Pancreas (tissue), 10 donors: ENCODE measurements around the gene PRSS53. TPM values are rescaled to one million over a fixed set of nuclear protein-coding genes. Genes with fewer than 3 reads are reported as not detected.

Source experiments
- ATAC-seq, 4 donors: fragments of 200-7000 bp; cut with Tn5 transposase; one replicate each; pipeline versions ENCODE4 v1.8.0 to v1.9.1; 2020; ENCODE audit warnings: mild to moderate bottlenecking in 4 of 4, moderate library complexity in 4 of 4
- DNase-seq, 6 donors: peaks; one replicate each; pipeline ENCODE4 v3.0.0-alpha.2; 2020
- FAIRE-seq: peaks from 2 replicates; lab custom pipeline; 2012; peaks lifted over from hg19 to GRCh38; lab: Jason Lieb, UNC
- H3K27ac ChIP-seq, 4 donors: fragments of 200-600 bp; sonication (generic); 1 replicate in 3 of 4; 2 replicates in 1 of 4; pipeline versions ENCODE4 v1.5.0 to v1.8.0; 2020
- H3K27me3 ChIP-seq, 4 donors: fragments of 200-600 bp; one replicate each; pipeline ENCODE4 v1.8.0; 2021
- H3K36me3 ChIP-seq, 3 donors: fragments of 200-600 bp; sonication (generic) in 1 of 3; one replicate each; pipeline versions ENCODE4 v1.5.0 to v1.8.0; 2020 to 2021
- H3K4me1 ChIP-seq, 3 donors: fragments of 200-600 bp; one replicate each; pipeline ENCODE4 v1.8.0; 2021
- H3K4me3 ChIP-seq, 4 donors: fragments of 200-600 bp; sonication (generic) in 2 of 4; one replicate each; pipeline versions ENCODE4 v1.5.0 to v1.8.0; 2020 to 2021
- H3K9me3 ChIP-seq, 4 donors: fragments of 200-600 bp; one replicate each; pipeline ENCODE4 v1.8.0; 2021
- WGBS, 2 donors: extraction: QIAGEN DNeasy Blood & Tissue Kit; methylation state at CpG; one replicate each; pipeline ENCODE4 v1.1.7; 2013; 5-methylcytosine and 5-hydroxymethylcytosine counted together
- intact Hi-C, 3 donors: fragments of 100-400 bp; cut with DNase I; formaldehyde crosslinking; loops; one replicate each; pipeline versions ENCODE4 v1.11.1 to v1.14.2; 2022
- polyA plus RNA-seq, 2 donors: library from polyadenylated mRNA; stranded (reverse); fragments of 200-250 nt; gene quantifications; one replicate each; pipeline ENCODE4 v1.2.3, GENCODE V29; 2013
- total RNA-seq, 6 donors: library from RNA; stranded (reverse); fragmentation: NEBNext Ultra II Directional in 4 of 6; extraction: Animal tissue kit (Norgen Biotek cat#: 25700) in 4 of 6; gene quantifications; one replicate each; pipeline versions ENCODE4 v1.2.1 to v1.2.4, GENCODE V29; 2021 to 2023
- TF ChIP-seq, protein P1 (sequence below), 4 donors: fragments of 200-600 bp; sonication (generic) in 3 of 4; IDR thresholded peaks; one replicate each; pipeline versions ENCODE4 v1.5.0 to v1.8.0; 2021; ENCODE audit warnings: antibody characterized with exemption in 4 of 4
- donor health status: healthy with polysubstance abuse.
- donor health status: DM: no; HTN: no; CAD: no; lungs with moderate emphysema.
- donor health status: DM: no; HTN: no; CAD: no.
- donor health status: control.
- donor health status: control.
- donor health status: Bipolar disorder and iron deficiency.
- donor health status: DM: yes; HTN: yes; CAD: no.
- donor health status: DM: no; HTN: no; CAD: no.
- donor health status: DM: no; HTN: no; CAD: no.
- donor health status: DM: yes; HTN: yes; CAD: no.

Gene PRSS53
- total and polyA plus RNA-seq, 8 donors = 0.52 to 8.2 (median 1.3) TPM

DNA sequence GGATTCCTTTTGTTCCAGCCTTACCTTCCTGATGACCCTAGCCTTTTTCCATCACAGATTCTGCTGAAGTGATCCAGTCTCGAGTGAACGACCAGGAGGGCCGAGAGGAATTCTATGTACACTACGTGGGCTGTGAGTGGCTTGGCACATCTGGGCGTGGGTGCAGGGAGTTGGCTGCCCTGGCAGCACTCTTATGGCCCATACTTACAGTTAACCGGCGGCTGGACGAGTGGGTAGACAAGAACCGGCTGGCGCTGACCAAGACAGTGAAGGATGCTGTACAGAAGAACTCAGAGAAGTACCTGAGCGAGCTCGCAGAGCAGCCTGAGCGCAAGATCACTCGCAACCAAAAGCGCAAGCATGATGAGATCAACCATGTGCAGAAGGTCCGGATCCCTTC, 31.4 kb upstream of the PRSS53 start:
- TF ChIP-seq, protein P1, sequence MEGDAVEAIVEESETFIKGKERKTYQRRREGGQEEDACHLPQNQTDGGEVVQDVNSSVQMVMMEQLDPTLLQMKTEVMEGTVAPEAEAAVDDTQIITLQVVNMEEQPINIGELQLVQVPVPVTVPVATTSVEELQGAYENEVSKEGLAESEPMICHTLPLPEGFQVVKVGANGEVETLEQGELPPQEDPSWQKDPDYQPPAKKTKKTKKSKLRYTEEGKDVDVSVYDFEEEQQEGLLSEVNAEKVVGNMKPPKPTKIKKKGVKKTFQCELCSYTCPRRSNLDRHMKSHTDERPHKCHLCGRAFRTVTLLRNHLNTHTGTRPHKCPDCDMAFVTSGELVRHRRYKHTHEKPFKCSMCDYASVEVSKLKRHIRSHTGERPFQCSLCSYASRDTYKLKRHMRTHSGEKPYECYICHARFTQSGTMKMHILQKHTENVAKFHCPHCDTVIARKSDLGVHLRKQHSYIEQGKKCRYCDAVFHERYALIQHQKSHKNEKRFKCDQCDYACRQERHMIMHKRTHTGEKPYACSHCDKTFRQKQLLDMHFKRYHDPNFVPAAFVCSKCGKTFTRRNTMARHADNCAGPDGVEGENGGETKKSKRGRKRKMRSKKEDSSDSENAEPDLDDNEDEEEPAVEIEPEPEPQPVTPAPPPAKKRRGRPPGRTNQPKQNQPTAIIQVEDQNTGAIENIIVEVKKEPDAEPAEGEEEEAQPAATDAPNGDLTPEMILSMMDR (IDR thresholded peaks at IDR 0.05) = no peak
- H3K4me3 ChIP-seq = no peak overlapping the region
- DNase-seq (peak in 3 of 6 donors; percentile 18 to 65 (median 24)), ATAC-seq (no peak), FAIRE-seq (no peak)
- H3K27me3 ChIP-seq = no peaks in the 10 kb centered on the region
- H3K36me3 ChIP-seq = peaks cover 0 to 26% (median 11%) of the 10 kb centered on the region in 3 donors
- H3K9me3 ChIP-seq = no peaks in the 10 kb centered on the region
- WGBS, 2 donors = 89 to 96% methylated on average over 16 of the region's 16 CpGs
- peaks cover 11 to 15% (median 15%) of the 10 kb centered on the region in 3 donors for H3K4me1 ChIP-seq
- no peak overlapping the region for H3K27ac ChIP-seq
- intact Hi-C loops = no loop called here

DNA sequence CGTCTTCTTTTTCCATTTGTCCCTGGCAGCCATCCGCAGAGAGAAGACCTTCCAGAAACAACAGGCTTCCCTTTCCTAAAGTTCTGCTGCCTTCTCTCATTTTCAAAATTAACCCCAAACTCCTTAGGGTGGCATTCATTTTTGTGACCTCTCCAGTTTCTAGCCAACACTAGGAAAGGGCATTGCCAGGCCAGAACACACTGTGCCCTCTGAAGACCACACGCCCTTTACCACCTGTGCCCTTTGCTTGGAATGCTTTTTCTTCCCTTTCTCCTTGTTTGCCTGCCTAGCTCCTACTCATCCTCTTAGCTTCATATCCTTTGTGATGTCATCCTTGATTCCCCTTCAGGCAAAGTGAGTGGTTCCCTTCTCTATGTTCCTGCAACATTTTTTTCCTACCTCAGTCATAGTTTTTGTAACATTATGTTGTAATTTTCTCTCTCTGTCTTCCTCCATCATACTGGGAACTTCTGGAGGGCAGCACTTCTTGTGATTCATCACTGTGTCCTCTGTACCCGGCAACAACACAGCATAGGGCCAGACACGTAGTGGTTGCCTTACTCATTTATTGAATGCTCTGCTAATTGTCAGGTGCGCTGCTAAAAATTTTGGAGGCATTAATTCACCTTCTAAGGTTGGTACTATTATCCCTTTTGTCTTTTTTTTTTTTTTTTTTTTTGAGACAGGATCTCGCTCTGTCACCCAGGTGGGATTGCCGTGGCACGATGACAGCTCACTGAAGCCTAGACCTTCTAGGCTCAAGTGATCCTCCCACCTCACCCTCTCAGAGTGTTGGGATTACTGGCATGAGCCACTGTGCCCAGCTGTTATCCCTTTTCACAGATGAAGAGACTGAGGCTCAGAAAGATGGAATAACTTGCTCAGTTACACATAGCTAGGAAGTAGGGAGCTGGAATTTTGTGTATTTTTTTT, 29.7 kb upstream of the PRSS53 start:
- no peak for FAIRE-seq
- Histone ChIP-seq H3K36me3 (peaks cover 0 to 26% (median 11%) of the 10 kb centered on the region in 3 donors), H3K9me3 (no peaks in the 10 kb centered on the region), H3K27ac (peak overlapping the region; percentile 95 to 99 (median 98)), H3K4me3 (peak overlapping the region; percentile 65 to 69 (median 69)), H3K27me3 (no peaks in the 10 kb centered on the region), H3K4me1 (peaks cover 17 to 27% (median 21%) of the 10 kb centered on the region in 3 donors)
- intact Hi-C loops = no loop called here
- DNase-seq = peak in 3 of 6 donors; percentile 26 to 52 (median 27)
- TF ChIP-seq, protein P1 (IDR thresholded peaks at IDR 0.05) = no peak
- peak in 1 of 4 donors; percentile 5 for ATAC-seq
- WGBS, 2 donors = 43 to 52% methylated on average over 9 of the region's 9 CpGs

DNA sequence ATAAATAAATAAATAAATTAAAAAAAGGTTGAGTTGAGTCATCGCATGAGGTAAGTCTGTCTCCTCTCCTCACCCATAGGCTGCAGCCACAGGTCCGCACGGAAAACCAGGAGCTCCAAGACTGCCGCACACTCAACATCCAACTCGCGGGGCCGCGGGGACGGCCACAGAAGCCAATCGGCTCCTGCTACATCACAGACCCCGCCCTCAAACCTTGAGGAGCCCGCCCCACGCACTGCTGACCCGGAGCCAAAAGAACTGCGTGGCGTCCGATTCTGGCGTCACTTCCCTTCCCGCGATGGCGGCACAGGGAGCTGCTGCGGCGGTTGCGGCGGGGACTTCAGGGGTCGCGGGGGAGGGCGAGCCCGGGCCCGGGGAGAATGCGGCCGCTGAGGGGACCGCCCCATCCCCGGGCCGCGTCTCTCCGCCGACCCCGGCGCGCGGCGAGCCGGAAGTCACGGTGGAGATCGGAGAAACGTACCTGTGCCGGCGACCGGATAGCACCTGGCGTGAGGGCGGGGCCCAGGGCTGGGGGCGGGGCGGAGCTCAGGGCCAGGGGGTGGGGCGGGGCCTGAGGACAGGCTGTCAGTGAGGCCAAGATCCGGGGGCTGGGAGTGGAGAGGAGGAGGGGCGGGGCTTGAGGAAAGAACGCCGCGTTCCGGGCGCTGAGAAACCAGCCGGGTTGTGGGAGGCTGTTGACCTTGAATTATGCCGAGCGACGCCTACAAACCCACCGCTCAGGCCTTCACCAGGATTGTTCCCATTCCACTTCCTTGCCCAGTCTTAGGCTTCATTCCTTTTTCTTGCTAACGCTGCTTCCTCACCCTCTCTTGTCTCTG, 28.9 kb upstream of the PRSS53 start, which contains the start of gene KAT8:
Gene KAT8 (plus strand): TSS at position 281 of the 839 bp plus-strand sequence. CDS start 18 bp downstream, at position 299.
- Histone ChIP-seq H3K36me3 (peaks cover 0 to 25% (median 11%) of the 10 kb centered on the region in 3 donors), H3K27ac (peak within 1 kb of the TSS; percentile 95 to 99 (median 98)), H3K4me1 (peaks cover 20 to 35% (median 27%) of the 10 kb centered on the region in 3 donors), H3K27me3 (no peaks in the 10 kb centered on the region), H3K4me3 (peak within 1 kb of the TSS; percentile 65 to 69 (median 69)), H3K9me3 (no peaks in the 10 kb centered on the region)
- FAIRE-seq = no peak
- intact Hi-C loops = no loop called here
- TF ChIP-seq, protein P1 (IDR thresholded peaks at IDR 0.05) = no peak
- peak; percentile 91 to 97 (median 94) for ATAC-seq
- WGBS, 2 donors = 0 to 1% methylated on average over 54 to 68 of the region's 68 CpGs
- peak; percentile 96 to 99 (median 98) for DNase-seq

DNA sequence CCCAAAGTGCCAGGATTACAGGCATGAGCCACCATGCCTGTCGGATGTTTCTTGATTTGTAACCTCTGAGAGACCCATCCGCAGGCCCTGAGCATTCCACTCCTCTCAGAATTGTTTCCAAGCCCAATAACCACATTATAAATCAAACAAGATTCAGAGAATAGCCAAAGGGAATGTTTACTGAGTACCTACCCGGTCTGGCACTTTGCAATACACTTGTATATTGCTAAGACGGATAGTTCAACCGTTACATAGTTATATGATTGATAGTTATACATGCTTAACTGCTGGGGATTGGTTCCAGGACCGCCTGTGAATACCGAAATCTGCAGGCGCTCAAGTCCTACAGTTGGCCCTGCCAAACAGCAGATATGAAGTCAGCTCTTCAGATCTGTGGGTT, 25.7 kb upstream of the PRSS53 start:
- 77 to 81% methylated on average over 8 of the region's 8 CpGs for WGBS, 2 donors
- Histone ChIP-seq H3K36me3 (peaks cover 0 to 30% (median 0%) of the 10 kb centered on the region in 3 donors), H3K27ac (peak overlapping the region in 2 of 4 donors; percentile 65 to 71), H3K4me3 (no peak overlapping the region), H3K4me1 (peaks cover 20 to 37% (median 33%) of the 10 kb centered on the region in 3 donors), H3K9me3 (no peaks in the 10 kb centered on the region), H3K27me3 (no peaks in the 10 kb centered on the region)
- DNase-seq (no peak), FAIRE-seq (no peak), ATAC-seq (no peak)
- TF ChIP-seq, protein P1 (IDR thresholded peaks at IDR 0.05) = no peak
- intact Hi-C loops = no loop called here
